ENCODE results near the gene AHDC1. TPM values are rescaled to one million over a fixed set of nuclear protein-coding genes. Genes with fewer than 3 reads are reported as not detected.
A peak's percentile ranks its signal among the peaks of the same experiment; 100 is the strongest.

The AHDC1 gene
- total RNA-seq, 2 donors from 2014 or later, result 54.5 to 58.3 TPM

- intact Hi-C loops (cut with DNase I), result loop anchor here (2.0 to 10.0 kb wide), 5 partner anchors 45 to 298 kb away; no protein-coding TSS in a partner anchor
- DNase-seq (ENCODE audit: low spot score), result no peak
Measured at GRCh38 chr1:27602462-27603308, 1.3 kb downstream of the AHDC1 start.

- no peak for DNase-seq (ENCODE audit: low spot score)
Measured at GRCh38 chr1:27601771-27602461, 2.0 kb downstream of the AHDC1 start.

GRCh38 chr1:27601321-27601770 lies 2.6 kb downstream of the AHDC1 start:
- intact Hi-C loops (cut with DNase I), result loop anchor here (5.0 to 10.0 kb wide), 4 partner anchors 44 to 297 kb away; no protein-coding TSS in a partner anchor
- DNase-seq (ENCODE audit: low spot score), result no peak

More at GRCh38 chr1:27601771-27602461, 2.0 kb downstream of the AHDC1 start:
- intact Hi-C loops (cut with DNase I), result loop anchor here (2.0 to 10.0 kb wide), 5 partner anchors 45 to 297 kb away; no protein-coding TSS in a partner anchor

GRCh38 chr1:27600498-27601175 lies 3.3 kb downstream of the AHDC1 start:
- intact Hi-C loops (cut with DNase I), result loop anchor here (5.0 to 10.0 kb wide), 4 partner anchors 43 to 296 kb away; no protein-coding TSS in a partner anchor
- DNase-seq (ENCODE audit: low spot score), result no peak

- intact Hi-C loops (cut with DNase I), result loop anchor here (5.0 to 10.0 kb wide), 4 partner anchors 43 to 295 kb away; no protein-coding TSS in a partner anchor
- no peak for DNase-seq (ENCODE audit: low spot score)
Measured at GRCh38 chr1:27599605-27600497, 4.1 kb downstream of the AHDC1 start.

GRCh38 chr1:27598902-27599528 lies 4.9 kb downstream of the AHDC1 start:
- intact Hi-C loops (cut with DNase I), result no loop called here

GRCh38 chr1:27598295-27598687 lies 5.7 kb downstream of the AHDC1 start:
- intact Hi-C loops (cut with DNase I), result no loop called here
- DNase-seq (ENCODE audit: low spot score), result no peak

More at GRCh38 chr1:27598902-27599528, 4.9 kb downstream of the AHDC1 start:
- DNase-seq (ENCODE audit: low spot score), result peak; percentile 90

GRCh38 chr1:27597516-27598294 lies 6.2 kb downstream of the AHDC1 start:
- no peak for DNase-seq (ENCODE audit: low spot score)
- intact Hi-C loops (cut with DNase I), result no loop called here

GRCh38 chr1:27596986-27597385 lies 7.0 kb downstream of the AHDC1 start:
- intact Hi-C loops (cut with DNase I), result no loop called here
- DNase-seq (ENCODE audit: low spot score), result no peak

- DNase-seq (ENCODE audit: low spot score), result no peak
- intact Hi-C loops (cut with DNase I), result no loop called here
Measured at GRCh38 chr1:27596261-27596660, 7.7 kb downstream of the AHDC1 start.

GRCh38 chr1:27595597-27595996 lies 8.3 kb downstream of the AHDC1 start:
- no peak for DNase-seq (ENCODE audit: low spot score)
- intact Hi-C loops (cut with DNase I), result no loop called here

GRCh38 chr1:27594564-27595510 lies 9.1 kb downstream of the AHDC1 start:
- DNase-seq (ENCODE audit: low spot score), result no peak
- intact Hi-C loops (cut with DNase I), result no loop called here

- intact Hi-C loops (cut with DNase I), result no loop called here
- no peak for DNase-seq (ENCODE audit: low spot score)
Measured at GRCh38 chr1:27593678-27594563, 10.0 kb downstream of the AHDC1 start.

GRCh38 chr1:27592931-27593677 lies 10.8 kb downstream of the AHDC1 start:
- DNase-seq (ENCODE audit: low spot score), result no peak
- intact Hi-C loops (cut with DNase I), result no loop called here

Data from posterior vena cava (tissue), 2 donors.